Gastrocnemius medialis (tissue), 4 donors: ENCODE data around the gene TNPO3.

ENCODE experiments used
- POLR2A ChIP-seq, 2 donors: fragments of 450-650 bp; IDR thresholded peaks; one replicate each; pipeline ENCODE4 v1.6.1; 2017; ENCODE audit warnings: antibody characterized with exemption in 2 of 2, mild to moderate bottlenecking in 2 of 2, moderate library complexity in 2 of 2
- TF ChIP-seq, protein P1 (sequence below), 5 experiments: fragments of 450-650 bp in 3 of 5; fragments of 200-600 bp in 2 of 5; sonication (generic) in 2 of 5; IDR thresholded peaks in 4 of 5; conservative IDR thresholded peaks in 1 of 5; 1 replicate in 4 of 5; 2 replicates in 1 of 5; pipeline ENCODE4 v1.5.1; 2016 to 2019; ENCODE audit warnings: antibody characterized with exemption in 5 of 5, mild to moderate bottlenecking in 3 of 5, moderate library complexity in 3 of 5

DNA sequence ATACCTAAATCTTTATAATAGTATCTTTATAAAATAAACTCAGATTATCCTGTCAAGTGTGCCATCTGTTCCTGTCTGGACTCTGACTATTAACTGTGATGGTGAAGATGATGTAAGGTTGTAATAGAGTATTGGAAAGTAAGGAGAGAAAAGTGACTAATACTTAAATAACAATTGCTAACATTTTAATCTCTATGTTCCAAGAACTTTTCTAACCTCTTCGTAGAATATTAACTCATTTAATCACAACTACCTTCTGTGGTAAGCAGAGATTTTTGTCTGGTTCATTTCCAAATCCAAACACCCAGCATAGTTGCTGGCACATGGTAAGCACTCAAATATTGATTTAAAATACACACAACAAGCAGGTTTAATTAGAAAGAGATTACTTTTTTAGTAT is 2.5 kb downstream of the TNPO3 start:
- TF ChIP-seq, protein P1, sequence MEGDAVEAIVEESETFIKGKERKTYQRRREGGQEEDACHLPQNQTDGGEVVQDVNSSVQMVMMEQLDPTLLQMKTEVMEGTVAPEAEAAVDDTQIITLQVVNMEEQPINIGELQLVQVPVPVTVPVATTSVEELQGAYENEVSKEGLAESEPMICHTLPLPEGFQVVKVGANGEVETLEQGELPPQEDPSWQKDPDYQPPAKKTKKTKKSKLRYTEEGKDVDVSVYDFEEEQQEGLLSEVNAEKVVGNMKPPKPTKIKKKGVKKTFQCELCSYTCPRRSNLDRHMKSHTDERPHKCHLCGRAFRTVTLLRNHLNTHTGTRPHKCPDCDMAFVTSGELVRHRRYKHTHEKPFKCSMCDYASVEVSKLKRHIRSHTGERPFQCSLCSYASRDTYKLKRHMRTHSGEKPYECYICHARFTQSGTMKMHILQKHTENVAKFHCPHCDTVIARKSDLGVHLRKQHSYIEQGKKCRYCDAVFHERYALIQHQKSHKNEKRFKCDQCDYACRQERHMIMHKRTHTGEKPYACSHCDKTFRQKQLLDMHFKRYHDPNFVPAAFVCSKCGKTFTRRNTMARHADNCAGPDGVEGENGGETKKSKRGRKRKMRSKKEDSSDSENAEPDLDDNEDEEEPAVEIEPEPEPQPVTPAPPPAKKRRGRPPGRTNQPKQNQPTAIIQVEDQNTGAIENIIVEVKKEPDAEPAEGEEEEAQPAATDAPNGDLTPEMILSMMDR (IDR thresholded peaks at IDR 0.05 in 4 of 5, conservative IDR thresholded peaks at IDR 0.05 in 1 of 5) = no peak
- no peak for TF ChIP-seq POLR2A (IDR thresholded peaks at IDR 0.05)
